GM18517 (cell line): ENCODE measurements around the gene GPC1.

Experiments
- ATAC-seq: cut with Tn5 transposase; IDR thresholded peaks from one replicate; pipeline ENCODE4 v1.9.1; 2021; ENCODE audit warnings: mild to moderate bottlenecking, moderate library complexity; ENCODE audit not compliant: unreplicated experiment

The GPC1 gene

GRCh38 chr2:240464514-240465241 is 29.2 kb downstream of the GPC1 start:
- ATAC-seq: no peak

- ATAC-seq: no peak
These were observed 29.9 kb downstream of the GPC1 start for GRCh38 chr2:240465268-240465764.

GRCh38 chr2:240465765-240466578 is 30.5 kb downstream of the GPC1 start:
- ATAC-seq: no peak

GRCh38 chr2:240466579-240467148 is 31.2 kb downstream of the GPC1 start:
- ATAC-seq: no peak

GRCh38 chr2:240467149-240467642 is 31.7 kb downstream of the GPC1 start:
- no peak for ATAC-seq

GRCh38 chr2:240467659-240468302 is 32.3 kb downstream of the GPC1 start:
- ATAC-seq: no peak

GRCh38 chr2:240468303-240469238 is 33.1 kb downstream of the GPC1 start:
- ATAC-seq: no peak

- no peak for ATAC-seq
These were observed 33.8 kb downstream of the GPC1 start for GRCh38 chr2:240469239-240469636.

GRCh38 chr2:240469740-240470139 is 34.3 kb downstream of the GPC1 start:
- no peak for ATAC-seq

GRCh38 chr2:240472078-240472790 is 36.8 kb downstream of the GPC1 start:
- no peak for ATAC-seq

- ATAC-seq: no peak
These were observed 37.7 kb downstream of the GPC1 start for GRCh38 chr2:240473211-240473610.

GRCh38 chr2:240477916-240478315 is 42.5 kb downstream of the GPC1 start:
- no peak for ATAC-seq

GRCh38 chr2:240478346-240479110 is 43.1 kb downstream of the GPC1 start:
- no peak for ATAC-seq

- ATAC-seq: no peak
These were observed 43.6 kb downstream of the GPC1 start for GRCh38 chr2:240479111-240479501.

GRCh38 chr2:240480834-240481623 is 45.6 kb downstream of the GPC1 start:
- no peak for ATAC-seq

GRCh38 chr2:240481720-240482119 is 46.3 kb downstream of the GPC1 start:
- no peak for ATAC-seq

GRCh38 chr2:240482141-240482540 is 46.7 kb downstream of the GPC1 start:
- no peak for ATAC-seq

GRCh38 chr2:240491483-240491882 is 56.0 kb downstream of the GPC1 start:
- no peak for ATAC-seq
